Panc1 (cell line): ENCODE data around the gene PDE4B. TPM values are rescaled to one million over a fixed set of nuclear protein-coding genes. Genes with fewer than 3 reads are reported as not detected.

Experiments
- ATAC-seq: fragments of 200-7000 bp; cut with Tn5 transposase; 2 replicates; pipeline ENCODE4 v1.9.1; 2020; ENCODE audit warnings: mild to moderate bottlenecking, moderate library complexity
- BruUV-seq: library from RNA; stranded (reverse); fragments of 400-500 nt; replicated peaks from 2 replicates; lab custom pipeline; 2021; lab: Mats Ljungman, UMichigan
- CTCF ChIA-PET: fragments of 300-600 bp; sonication (Branson Sonifier 250); formaldehyde crosslinking; loops from one replicate; lab custom pipeline; 2022; ENCODE audit warnings: antibody characterized with exemption; lab: Charles Lee
- POLR2A ChIA-PET: fragments of 300-600 bp; sonication (Branson Sonifier 250); formaldehyde crosslinking; loops from one replicate; lab custom pipeline; 2022; ENCODE audit warnings: antibody characterized with exemption; lab: Charles Lee
- DNase-seq: peaks from one replicate; pipeline ENCODE4 v3.0.0-alpha.2; 2010; ENCODE audit warnings: low read depth, low spot score
- H3K27ac ChIP-seq: 2 replicates; pipeline ENCODE4 v1.5.1; 2011; ENCODE audit warnings: mild to moderate bottlenecking, low read length, inconsistent platforms
- H3K27me3 ChIP-seq: fragments of 200-500 bp; sonication (Bioruptor generic); 2 replicates; pipeline ENCODE4 v1.6.0; 2014; ENCODE audit warnings: low read length, inconsistent platforms; ENCODE audit not compliant: control insufficient read depth, insufficient read depth
- H3K36me3 ChIP-seq: fragments of 200-500 bp; sonication (Bioruptor generic); 2 replicates; pipeline ENCODE4 v1.5.1; 2014; ENCODE audit warnings: inconsistent platforms, mild to moderate bottlenecking, low read length, moderate library complexity; ENCODE audit not compliant: control insufficient read depth, insufficient read depth
- H3K4me1 ChIP-seq: 2 replicates; pipeline ENCODE4 v1.5.1; 2011; ENCODE audit warnings: inconsistent platforms, mild to moderate bottlenecking, low read length, moderate library complexity; ENCODE audit not compliant: control insufficient read depth, insufficient read depth
- H3K4me3 ChIP-seq, 2 experiments: 2 replicates each; pipeline ENCODE4 v1.5.1; 2011 to 2012; ENCODE audit warnings: low read depth in 2 of 2, low read length in 2 of 2, mild to moderate bottlenecking in 2 of 2, inconsistent platforms in 1 of 2, moderate library complexity in 1 of 2
- H3K9me3 ChIP-seq: fragments of 200-500 bp; sonication (Bioruptor generic); 2 replicates; pipeline ENCODE4 v1.5.1; 2014; ENCODE audit warnings: low read depth, mild to moderate bottlenecking, inconsistent platforms, low read length, moderate library complexity; ENCODE audit not compliant: control insufficient read depth, insufficient read depth
- CTCF ChIP-seq: fragments of 450-650 bp; IDR thresholded peaks from 2 replicates; pipeline ENCODE4 v1.5.1; 2017; ENCODE audit warnings: mild to moderate bottlenecking
- POLR2AphosphoS5 ChIP-seq: IDR thresholded peaks from 2 replicates; pipeline ENCODE4 v1.6.1; 2012; ENCODE audit warnings: mild to moderate bottlenecking, low read depth, low read length, moderate library complexity
- REST ChIP-seq, 2 experiments: IDR thresholded peaks; 2 replicates each; pipeline ENCODE4 v1.6.1; 2011 to 2012; ENCODE audit warnings: low read depth in 2 of 2, control low read depth in 1 of 2, low read length in 1 of 2, mild to moderate bottlenecking in 1 of 2, moderate library complexity in 1 of 2; ENCODE audit not compliant: insufficient read depth in 1 of 2
- SIN3A ChIP-seq: IDR thresholded peaks from 2 replicates; pipeline ENCODE4 v1.6.1; 2012; ENCODE audit warnings: low read depth, mild to moderate bottlenecking, low read length, moderate library complexity, borderline replicate concordance; ENCODE audit not compliant: insufficient read depth
- TCF7L2 ChIP-seq: IDR thresholded peaks from 2 replicates; pipeline ENCODE4 v1.6.1; 2011; ENCODE audit warnings: mild to moderate bottlenecking, low read depth, low read length, inconsistent platforms
- in situ Hi-C: cut with HindIII; loops from 2 replicates; pipeline ENCODE4 v1.10.0; 2016; ENCODE audit warnings: low sequenced_read_pairs, low pct_unique_long_range_greater_than_20kb
- intact Hi-C: fragments of 100-400 bp; cut with micrococcal nuclease; formaldehyde crosslinking; loops from one replicate; pipeline ENCODE4 v1.10.0; 2022; ENCODE audit not compliant: unreplicated experiment
- total RNA-seq: library from RNA; stranded (reverse); gene quantifications from one replicate; pipeline ENCODE4 v1.2.1, GENCODE V29; 2021; ENCODE audit not compliant: unreplicated experiment

Gene PDE4B
- total RNA-seq, 1 experiment from 2014 or later, result 0.26 TPM

GRCh38 chr1:65985393-65986066 lies 192.8 kb downstream of the PDE4B start:
- Histone ChIP-seq H3K27ac (no peak overlapping the region), H3K4me1 (no peaks in the 10 kb centered on the region), H3K4me3 (no peak overlapping the region), H3K27me3 (no peaks in the 10 kb centered on the region), H3K36me3 (no peaks in the 10 kb centered on the region), H3K9me3 (no peaks in the 10 kb centered on the region)
- in situ Hi-C loops (no loop called here), intact Hi-C loops (no loop called here)
- ChIA-PET POLR2A (no interaction called here), CTCF (no interaction called here)
- no TSS peak for BruUV-seq
- TF ChIP-seq CTCF, result no peak
- TF ChIP-seq SIN3A, result no peak
- TF ChIP-seq POLR2AphosphoS5, result no peak
- TF ChIP-seq TCF7L2, result no peak
- no peak for TF ChIP-seq REST (IDR thresholded peaks at IDR 0.05; ENCODE audit: insufficient read depth in 1 of 2, low read depth in 2 of 2, low read length in 1 of 2)
- DNase-seq, result no peak
- no peak for ATAC-seq

GRCh38 chr1:65986146-65986545 lies 193.5 kb downstream of the PDE4B start:
- intact Hi-C loops, result no loop called here

More at GRCh38 chr1:65986146-65986545, 193.5 kb downstream of the PDE4B start:
- Histone ChIP-seq H3K4me3 (no peak overlapping the region), H3K36me3 (no peaks in the 10 kb centered on the region), H3K4me1 (no peaks in the 10 kb centered on the region), H3K9me3 (no peaks in the 10 kb centered on the region), H3K27ac (no peak overlapping the region), H3K27me3 (no peaks in the 10 kb centered on the region)
- DNase-seq (no peak), ATAC-seq (no peak)
- no TSS peak for BruUV-seq
- ChIA-PET CTCF (no interaction called here), POLR2A (no interaction called here)
- TF ChIP-seq SIN3A, result no peak
- no peak for TF ChIP-seq REST (IDR thresholded peaks at IDR 0.05; ENCODE audit: insufficient read depth in 1 of 2, low read depth in 2 of 2, low read length in 1 of 2)
- no peak for TF ChIP-seq CTCF
- no peak for TF ChIP-seq TCF7L2
- TF ChIP-seq POLR2AphosphoS5, result no peak
- in situ Hi-C loops, result no loop called here
